HUES48 (cell line): ENCODE results near the gene TSPAN5.
"Not testable (repeated sequence)": the region's sequence is repeated elsewhere in the genome, so short reads cannot be mapped to it uniquely, and the experiment has no call there.

ENCODE experiments used
- H3K27ac ChIP-seq: one replicate; pipeline ENCODE4 v1.7.0; 2013; ENCODE audit warnings: low read depth, low read length, inconsistent platforms
- H3K27me3 ChIP-seq: 2 replicates; pipeline ENCODE4 v1.6.1; 2013; ENCODE audit warnings: mild to moderate bottlenecking, low read length; ENCODE audit not compliant: control insufficient read depth, insufficient read depth
- H3K36me3 ChIP-seq: 2 replicates; pipeline ENCODE4 v1.6.1; 2013; ENCODE audit warnings: low read length; ENCODE audit not compliant: control insufficient read depth, insufficient read depth
- H3K4me1 ChIP-seq: 2 replicates; pipeline ENCODE4 v1.6.1; 2013; ENCODE audit warnings: mild to moderate bottlenecking, low read length; ENCODE audit not compliant: control insufficient read depth, insufficient read depth
- H3K4me3 ChIP-seq: 2 replicates; pipeline ENCODE4 v1.5.1; 2013; ENCODE audit warnings: mild to moderate bottlenecking, low read depth, low read length
- H3K9ac ChIP-seq: 2 replicates; pipeline ENCODE4 v1.6.1; 2013; ENCODE audit warnings: mild to moderate bottlenecking, low read depth, low read length, moderate library complexity
- H3K9me3 ChIP-seq: 2 replicates; pipeline ENCODE4 v1.6.1; 2013; ENCODE audit warnings: low read length; ENCODE audit not compliant: control insufficient read depth, insufficient read depth

The TSPAN5 gene

GRCh38 chr4:98544141-98544817, 114.1 kb downstream of the TSPAN5 start:
- H3K36me3 ChIP-seq: no peaks in the 10 kb centered on the region
- H3K4me3 ChIP-seq: no peak overlapping the region
- H3K27me3 ChIP-seq: no peaks in the 10 kb centered on the region
- no peaks in the 10 kb centered on the region for H3K9me3 ChIP-seq
- no peak overlapping the region for H3K27ac ChIP-seq
- H3K9ac ChIP-seq: no peak overlapping the region
- peaks cover 4% of the 10 kb centered on the region; the same call in 1 of the 2 replicates for H3K4me1 ChIP-seq

DNA sequence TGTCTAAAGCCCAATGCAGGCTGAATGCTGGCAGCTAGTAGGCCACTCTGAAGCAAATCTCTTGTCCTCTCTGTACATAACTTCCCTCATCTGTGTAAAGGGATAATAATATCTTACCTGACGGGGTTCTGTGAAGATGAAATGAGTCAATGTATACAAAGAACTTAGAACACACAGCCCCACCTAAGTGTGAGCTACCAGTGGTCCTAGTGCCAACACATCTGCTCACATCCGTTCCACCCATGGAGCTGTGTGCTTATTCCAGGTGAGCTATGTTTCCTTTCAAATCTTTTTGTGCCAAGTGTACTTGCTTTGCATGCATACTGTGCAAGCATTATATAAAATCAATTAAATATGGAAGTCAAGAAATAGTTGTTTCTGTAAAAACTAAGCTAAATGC, 116.4 kb downstream of the TSPAN5 start:
- Histone ChIP-seq H3K9ac (no peak overlapping the region), H3K4me1 (peaks cover 3% of the 10 kb centered on the region; the same call in 1 of the 2 replicates), H3K27ac (no peak overlapping the region), H3K36me3 (no peaks in the 10 kb centered on the region), H3K9me3 (no peaks in the 10 kb centered on the region), H3K4me3 (no peak overlapping the region), H3K27me3 (no peaks in the 10 kb centered on the region)

GRCh38 chr4:98540803-98541202, 117.6 kb downstream of the TSPAN5 start:
- Histone ChIP-seq H3K36me3 (no peaks in the 10 kb centered on the region), H3K9me3 (no peaks in the 10 kb centered on the region), H3K4me3 (no peak overlapping the region), H3K27ac (no peak overlapping the region), H3K4me1 (0 out of 2 replicates have a peak, but pooled peaks cover 5% of the 10 kb centered on the region), H3K27me3 (no peaks in the 10 kb centered on the region), H3K9ac (no peak overlapping the region)

DNA sequence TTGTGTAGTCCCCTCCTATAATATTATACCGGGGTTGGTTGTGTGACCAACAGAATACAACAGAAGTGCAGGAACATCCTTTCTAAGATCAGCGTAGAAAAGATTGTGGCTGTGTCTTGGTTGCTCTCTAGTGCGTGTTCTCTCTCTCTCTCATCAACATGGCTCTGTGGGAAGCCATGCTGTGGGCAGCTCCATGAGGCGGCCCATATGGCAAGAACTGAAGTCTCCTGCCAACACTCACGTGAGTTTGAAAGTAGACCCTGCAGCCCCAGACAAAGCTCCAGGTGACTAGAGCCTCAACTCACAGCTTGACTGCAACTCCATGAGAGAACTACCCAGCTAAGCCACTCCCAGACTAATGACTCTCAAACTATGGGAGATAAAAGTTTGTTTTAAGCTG, 118.7 kb downstream of the TSPAN5 start:
- no peak overlapping the region for H3K27ac ChIP-seq
- H3K36me3 ChIP-seq: no peaks in the 10 kb centered on the region
- no peaks in the 10 kb centered on the region for H3K27me3 ChIP-seq
- no peak overlapping the region for H3K4me3 ChIP-seq
- 0 out of 2 replicates have a peak, but pooled peaks cover 5% of the 10 kb centered on the region for H3K4me1 ChIP-seq
- H3K9me3 ChIP-seq: no peaks in the 10 kb centered on the region
- H3K9ac ChIP-seq: no peak overlapping the region

DNA sequence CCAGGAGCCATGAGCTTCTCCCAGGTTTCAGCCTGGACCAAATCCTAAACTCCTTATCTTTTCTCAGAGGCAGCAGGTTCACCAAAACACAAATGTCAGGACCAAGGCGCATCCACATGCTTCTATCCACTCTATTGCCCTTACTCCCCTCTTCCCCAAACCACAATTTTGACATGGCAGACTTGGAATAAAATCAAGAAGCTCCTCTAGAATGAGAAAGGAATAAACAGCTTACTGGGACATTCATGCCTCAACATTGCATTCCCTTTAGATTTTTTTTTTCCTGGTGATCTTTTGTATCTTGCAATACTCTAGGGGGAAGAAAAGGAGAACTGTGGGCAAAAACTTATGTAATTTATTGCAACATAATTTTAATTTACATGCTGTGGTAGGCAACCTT, 119.1 kb downstream of the TSPAN5 start:
- H3K27ac ChIP-seq: no peak overlapping the region
- H3K4me3 ChIP-seq: no peak overlapping the region
- H3K4me1 ChIP-seq: 0 out of 2 replicates have a peak, but pooled peaks cover 5% of the 10 kb centered on the region
- no peaks in the 10 kb centered on the region for H3K36me3 ChIP-seq
- no peak overlapping the region for H3K9ac ChIP-seq
- H3K27me3 ChIP-seq: no peaks in the 10 kb centered on the region
- no peaks in the 10 kb centered on the region for H3K9me3 ChIP-seq

DNA sequence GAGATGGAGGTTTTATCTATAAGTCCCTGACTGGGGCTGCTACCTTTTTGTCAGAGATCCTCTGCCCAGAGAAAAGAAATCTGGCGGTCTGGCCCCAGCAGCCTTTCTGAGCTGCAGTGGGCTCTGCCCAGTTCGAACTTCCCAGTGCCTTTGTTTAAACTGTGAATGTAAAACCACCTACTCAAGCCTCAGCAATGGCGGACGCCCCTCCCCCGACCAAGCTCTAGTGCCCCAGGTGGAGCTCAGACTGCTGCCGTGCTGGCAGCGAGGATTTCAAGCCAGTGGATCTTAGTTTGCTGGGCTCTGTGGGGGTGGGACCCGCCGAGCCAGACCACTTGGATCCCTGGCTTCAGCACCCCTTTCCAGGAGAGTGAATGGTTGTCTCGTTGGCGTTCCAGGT, 121.8 kb downstream of the TSPAN5 start:
- H3K9me3 ChIP-seq: no peaks in the 10 kb centered on the region
- H3K4me1 ChIP-seq: 0 out of 2 replicates have a peak, but pooled peaks cover 5% of the 10 kb centered on the region
- H3K27me3 ChIP-seq: no peaks in the 10 kb centered on the region
- H3K9ac ChIP-seq: no peak overlapping the region
- no peak overlapping the region for H3K4me3 ChIP-seq
- H3K27ac ChIP-seq: no peak overlapping the region
- no peaks in the 10 kb centered on the region for H3K36me3 ChIP-seq

GRCh38 chr4:98534146-98534545, 124.3 kb downstream of the TSPAN5 start:
- H3K9me3 ChIP-seq, H3K27ac ChIP-seq, H3K4me3 ChIP-seq, H3K36me3 ChIP-seq, H3K27me3 ChIP-seq, H3K4me1 ChIP-seq, H3K9ac ChIP-seq: not testable (repeated sequence)

DNA sequence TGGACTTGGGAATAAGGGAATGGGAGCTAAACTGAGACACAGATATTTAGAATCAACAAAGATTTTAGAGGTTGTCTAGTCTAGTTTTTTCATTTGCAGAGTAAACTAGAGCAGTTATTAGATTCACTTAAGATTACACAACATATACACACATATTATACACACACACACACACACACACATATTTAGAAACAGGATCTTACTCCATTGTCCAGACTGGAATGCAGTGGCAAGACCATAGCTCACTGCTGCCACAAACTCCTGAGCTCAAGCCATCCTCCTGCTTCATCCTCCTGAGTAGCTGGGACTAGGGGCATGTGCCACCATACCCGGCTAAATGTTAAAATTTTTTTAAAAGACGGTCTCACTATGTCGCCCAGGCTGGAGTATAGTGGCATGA, 127.8 kb downstream of the TSPAN5 start:
- Histone ChIP-seq H3K9ac (no peak overlapping the region), H3K27me3 (no peaks in the 10 kb centered on the region), H3K36me3 (no peaks in the 10 kb centered on the region), H3K4me3 (no peak overlapping the region), H3K4me1 (no peaks in the 10 kb centered on the region), H3K9me3 (no peaks in the 10 kb centered on the region), H3K27ac (no peak overlapping the region)

DNA sequence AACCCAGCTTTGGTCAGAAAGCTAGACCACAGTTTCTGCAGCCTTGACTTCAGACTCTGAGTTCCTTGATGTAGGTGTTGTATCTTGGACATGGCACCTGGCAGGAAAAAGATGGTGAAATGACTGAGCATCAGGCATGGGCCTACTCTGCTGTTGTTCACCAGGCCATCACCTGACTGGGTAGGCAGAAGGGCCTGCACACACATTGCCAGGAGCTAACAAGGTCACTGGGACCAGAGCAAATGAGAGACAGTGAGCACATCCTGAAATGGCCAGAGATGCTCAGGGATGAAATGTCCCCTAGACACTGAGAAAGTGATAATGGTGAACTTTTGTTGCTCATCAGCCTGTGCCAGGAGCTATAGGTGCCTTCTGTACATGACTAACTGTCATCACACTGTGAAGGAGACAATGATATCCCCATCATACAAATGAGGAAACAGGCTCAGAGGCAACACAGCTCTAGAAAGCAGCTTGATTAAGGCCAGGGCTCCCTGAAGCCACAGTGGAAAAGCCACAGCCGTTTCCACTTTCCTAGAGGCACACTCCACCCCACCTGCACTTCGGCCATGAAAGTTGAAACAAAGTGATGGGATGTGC, 128.3 kb downstream of the TSPAN5 start:
- Histone ChIP-seq H3K4me1 (no peaks in the 10 kb centered on the region), H3K27ac (no peak overlapping the region), H3K27me3 (no peaks in the 10 kb centered on the region), H3K36me3 (no peaks in the 10 kb centered on the region), H3K4me3 (no peak overlapping the region), H3K9ac (no peak overlapping the region), H3K9me3 (no peaks in the 10 kb centered on the region)

- H3K4me1 ChIP-seq: no peaks in the 10 kb centered on the region
- H3K9me3 ChIP-seq: no peaks in the 10 kb centered on the region
These were observed 129.5 kb downstream of the TSPAN5 start for GRCh38 chr4:98528882-98529281.

DNA sequence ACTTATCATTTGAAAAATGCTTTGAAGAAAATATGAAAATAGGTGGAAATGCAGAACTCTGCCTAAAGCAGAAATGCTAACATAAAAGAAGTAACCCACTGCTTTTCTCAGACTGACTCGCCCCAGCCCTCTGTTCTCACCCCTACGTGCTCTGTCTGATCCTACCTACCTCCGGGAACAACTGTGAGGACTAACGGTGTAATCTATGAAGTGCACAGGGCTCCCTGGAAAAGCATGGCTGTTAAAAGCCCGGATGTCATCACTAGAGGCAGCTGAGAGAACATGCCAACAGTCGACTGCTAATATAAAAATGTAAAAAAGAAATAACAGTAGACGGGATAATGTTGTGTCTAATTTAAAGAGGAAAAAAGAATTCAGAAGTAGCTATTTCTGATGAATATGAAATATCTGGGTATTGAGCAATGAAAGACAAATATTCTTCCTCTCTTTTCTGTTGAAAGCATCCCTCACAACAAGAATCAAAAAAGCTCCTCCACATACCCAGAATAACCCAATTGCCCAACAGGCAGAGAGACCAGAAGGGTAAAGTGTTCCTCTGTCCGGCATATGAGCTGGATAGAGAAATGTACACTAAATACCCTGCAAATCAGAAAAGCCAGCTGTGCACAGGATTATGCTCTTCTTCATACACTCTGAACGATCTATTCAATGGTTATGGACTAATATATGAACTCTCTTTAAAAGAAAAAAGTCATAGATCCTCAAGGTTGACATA, 130.7 kb downstream of the TSPAN5 start:
- Histone ChIP-seq H3K9ac (no peak overlapping the region), H3K36me3 (no peaks in the 10 kb centered on the region), H3K4me3 (no peak overlapping the region), H3K27ac (no peak overlapping the region), H3K27me3 (no peaks in the 10 kb centered on the region), H3K9me3 (no peaks in the 10 kb centered on the region), H3K4me1 (peaks cover 3% of the 10 kb centered on the region; the same call in 1 of the 2 replicates)

More at GRCh38 chr4:98528882-98529281, 129.5 kb downstream of the TSPAN5 start:
- Histone ChIP-seq H3K27ac (no peak overlapping the region), H3K36me3 (no peaks in the 10 kb centered on the region), H3K4me3 (no peak overlapping the region), H3K9ac (no peak overlapping the region), H3K27me3 (no peaks in the 10 kb centered on the region)
